OCI-LY1 (cell line): ENCODE measurements around the gene ESYT1.

Experiments used
- H2AFZ ChIP-seq: fragments of 200-600 bp; sonication (generic), shearing (Covaris generic); 2 replicates; pipeline ENCODE4 v1.6.0; 2014; ENCODE audit warnings: antibody characterized with exemption, mild to moderate bottlenecking, low read length
- H3F3A ChIP-seq: fragments of 200-600 bp; sonication (generic), shearing (Covaris generic); 2 replicates; pipeline ENCODE4 v1.6.0; 2014; ENCODE audit warnings: mild to moderate bottlenecking, antibody characterized with exemption, low read length, moderate library complexity; ENCODE audit not compliant: insufficient read depth
- H3K27ac ChIP-seq: fragments of 200-600 bp; sonication (generic); 2 replicates; pipeline ENCODE4 v1.5.1; 2014; ENCODE audit warnings: low read length, mixed run types, mild to moderate bottlenecking, low read depth; ENCODE audit not compliant: poor library complexity, severe bottlenecking
- H3K27me3 ChIP-seq: fragments of 200-600 bp; sonication (generic); 2 replicates; pipeline ENCODE4 v1.6.0; 2014; ENCODE audit warnings: antibody characterized with exemption, mild to moderate bottlenecking, low read length, moderate library complexity; ENCODE audit not compliant: insufficient read depth
- H3K36me3 ChIP-seq: fragments of 200-600 bp; sonication (generic); 2 replicates; pipeline ENCODE4 v1.6.1; 2014; ENCODE audit warnings: mild to moderate bottlenecking, antibody characterized with exemption, low read length, moderate library complexity, mixed read lengths; ENCODE audit not compliant: insufficient read depth
- H3K4me1 ChIP-seq: fragments of 200-600 bp; sonication (generic); 2 replicates; pipeline ENCODE4 v1.5.1; 2014; ENCODE audit warnings: mild to moderate bottlenecking, low read length, moderate library complexity; ENCODE audit not compliant: insufficient read depth, severe bottlenecking
- H3K4me2 ChIP-seq: fragments of 200-600 bp; sonication (generic), shearing (Covaris generic); 2 replicates; pipeline ENCODE4 v1.6.1; 2014; ENCODE audit warnings: low read length
- H3K4me3 ChIP-seq: fragments of 200-600 bp; sonication (generic); 2 replicates; pipeline ENCODE4 v1.5.1; 2014; ENCODE audit warnings: low read length, low read depth, mild to moderate bottlenecking, mixed read lengths; ENCODE audit not compliant: poor library complexity, severe bottlenecking
- H3K79me2 ChIP-seq: fragments of 200-600 bp; shearing (Covaris generic); 2 replicates; pipeline ENCODE4 v1.6.1; 2016; ENCODE audit warnings: mixed run types, low read length, mixed read lengths; ENCODE audit not compliant: insufficient read depth
- H3K9ac ChIP-seq: fragments of 200-600 bp; sonication (generic), shearing (Covaris generic); 2 replicates; pipeline ENCODE4 v1.6.1; 2014; ENCODE audit warnings: mild to moderate bottlenecking, low read length, mixed read lengths
- H3K9me2 ChIP-seq: fragments of 200-600 bp; sonication (generic), shearing (Covaris generic); 2 replicates; pipeline ENCODE4 v1.6.1; 2014; ENCODE audit warnings: low read depth, mild to moderate bottlenecking, low read length, mixed read lengths
- H3K9me3 ChIP-seq: fragments of 200-600 bp; shearing (Covaris generic); 2 replicates; pipeline ENCODE4 v1.6.1; 2014; ENCODE audit warnings: low read length, mixed read lengths
- H4K20me1 ChIP-seq: fragments of 200-600 bp; sonication (generic), shearing (Covaris generic); 2 replicates; pipeline ENCODE4 v1.6.0; 2016; ENCODE audit warnings: mild to moderate bottlenecking, low read length; ENCODE audit not compliant: insufficient read depth
- CTCF ChIP-seq: fragments of 200-600 bp; sonication (generic), shearing (Covaris generic); IDR thresholded peaks from 2 replicates; pipeline ENCODE4 v1.5.1; 2017; ENCODE audit warnings: mild to moderate bottlenecking, antibody characterized with exemption, low read length, moderate library complexity, mixed read lengths
- EZH2 ChIP-seq: fragments of 200-600 bp; sonication (generic), shearing (Covaris generic); IDR thresholded peaks from 2 replicates; pipeline ENCODE4 v1.8.0; 2017; ENCODE audit warnings: borderline replicate concordance, mixed run types, mild to moderate bottlenecking, antibody characterized with exemption, low read length, moderate library complexity, mixed read lengths

Gene ESYT1

DNA sequence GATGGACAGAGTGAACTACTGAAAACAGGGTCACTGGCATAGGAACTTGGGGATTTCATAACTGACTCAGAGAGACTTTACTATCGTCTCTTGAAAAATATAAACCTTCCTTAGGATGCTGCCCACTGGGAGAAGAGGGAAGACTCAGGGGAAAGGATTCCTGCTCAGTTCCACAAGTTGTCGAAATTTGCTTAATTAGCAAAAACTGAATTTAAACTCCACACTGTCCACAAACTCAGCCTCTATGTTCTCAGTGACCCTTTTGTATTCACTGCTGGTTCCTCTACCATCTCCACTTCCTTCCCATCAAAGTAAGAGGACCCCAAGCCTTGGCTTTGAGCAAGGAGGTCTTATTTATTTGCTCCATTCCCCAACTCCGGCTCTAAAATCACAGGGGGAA lies 17.1 kb downstream of the ESYT1 start:
- no peak overlapping the region for H3K4me2 ChIP-seq
- TF ChIP-seq EZH2 = no peak
- no peak for TF ChIP-seq CTCF
- no peaks in the 10 kb centered on the region for H3F3A ChIP-seq
- no peak overlapping the region for H3K4me3 ChIP-seq
- peaks cover 48% of the 10 kb centered on the region for H3K36me3 ChIP-seq
- no peak overlapping the region for H3K9ac ChIP-seq
- H3K27ac ChIP-seq = no peak overlapping the region
- H3K9me2 ChIP-seq = no peaks in the 10 kb centered on the region
- H2AFZ ChIP-seq = no peak overlapping the region
- no peaks in the 10 kb centered on the region for H4K20me1 ChIP-seq
- no peaks in the 10 kb centered on the region for H3K4me1 ChIP-seq
- no peaks in the 10 kb centered on the region for H3K27me3 ChIP-seq
- no peaks in the 10 kb centered on the region for H3K9me3 ChIP-seq
- no peaks in the 10 kb centered on the region for H3K79me2 ChIP-seq

DNA sequence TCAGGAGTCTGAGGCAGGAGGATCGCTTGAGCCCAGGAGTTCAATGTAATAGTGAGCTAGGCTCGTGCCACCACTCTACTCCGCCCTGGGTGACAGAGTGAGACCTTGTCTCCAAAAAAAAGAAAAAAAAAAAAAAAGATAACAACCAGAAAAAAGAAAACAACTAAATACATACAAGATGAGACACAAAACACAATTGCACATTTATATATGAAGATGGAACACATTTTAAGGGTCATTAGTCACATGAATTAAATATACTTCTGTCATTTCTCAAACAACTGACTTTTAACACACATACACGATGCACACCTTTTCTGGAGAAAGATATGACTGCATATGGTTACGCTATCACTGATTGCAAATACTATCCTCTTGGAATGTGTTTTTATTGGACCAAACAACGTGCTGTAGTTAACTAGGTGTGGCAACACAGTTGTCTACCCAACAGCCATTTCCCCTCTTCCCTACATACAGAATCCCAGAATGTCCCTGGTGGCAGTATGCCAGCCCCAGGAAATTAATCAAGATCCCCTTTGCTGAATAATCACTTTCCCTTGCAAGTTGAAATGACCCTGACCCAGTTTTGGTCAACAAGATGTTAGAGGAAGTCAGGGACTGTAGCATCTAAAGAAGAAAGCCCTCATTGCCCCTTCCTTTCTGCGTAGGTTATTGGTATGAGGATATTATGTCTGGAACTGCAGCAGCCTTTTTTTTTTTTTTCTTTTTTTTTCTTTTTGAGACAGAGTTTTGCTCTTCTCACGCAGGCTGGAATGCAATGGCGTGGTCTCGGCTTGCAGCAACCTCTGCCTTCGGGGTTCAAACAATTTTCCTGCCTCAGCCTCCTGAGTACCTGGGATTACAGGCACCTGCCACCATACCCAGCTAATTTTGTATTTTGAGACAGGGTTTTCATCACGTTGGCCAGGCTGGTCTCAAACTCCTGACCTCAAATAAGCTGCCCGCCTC lies 18.7 kb downstream of the ESYT1 start:
- H4K20me1 ChIP-seq = no peaks in the 10 kb centered on the region
- H3K36me3 ChIP-seq = peaks cover 37% of the 10 kb centered on the region
- no peak overlapping the region for H2AFZ ChIP-seq
- H3K9ac ChIP-seq = no peak overlapping the region
- peaks cover 11% of the 10 kb centered on the region for H3K4me1 ChIP-seq
- H3K9me2 ChIP-seq = no peaks in the 10 kb centered on the region
- no peaks in the 10 kb centered on the region for H3F3A ChIP-seq
- H3K79me2 ChIP-seq = no peaks in the 10 kb centered on the region
- no peaks in the 10 kb centered on the region for H3K27me3 ChIP-seq
- H3K9me3 ChIP-seq = no peaks in the 10 kb centered on the region
- no peak overlapping the region for H3K4me2 ChIP-seq
- TF ChIP-seq EZH2 (no peak), CTCF (no peak)
- no peak overlapping the region for H3K27ac ChIP-seq
- no peak overlapping the region for H3K4me3 ChIP-seq

GRCh38 chr12:56150563-56150962 lies 22.5 kb downstream of the ESYT1 start:
- Histone ChIP-seq H3K27ac (no peak overlapping the region), H4K20me1 (no peaks in the 10 kb centered on the region), H3K36me3 (peaks cover 3% of the 10 kb centered on the region; the same call in 1 of the 2 replicates), H2AFZ (no peak overlapping the region), H3K9ac (no peak overlapping the region), H3K79me2 (no peaks in the 10 kb centered on the region), H3K9me2 (no peaks in the 10 kb centered on the region), H3K4me1 (peaks cover 30% of the 10 kb centered on the region), H3K27me3 (no peaks in the 10 kb centered on the region), H3K4me2 (no peak overlapping the region), H3K4me3 (no peak overlapping the region), H3K9me3 (no peaks in the 10 kb centered on the region), H3F3A (no peaks in the 10 kb centered on the region)
- TF ChIP-seq EZH2 = no peak
- no peak for TF ChIP-seq CTCF
